ENCODE results near the gene TRIM26.

Gene TRIM26

DNA sequence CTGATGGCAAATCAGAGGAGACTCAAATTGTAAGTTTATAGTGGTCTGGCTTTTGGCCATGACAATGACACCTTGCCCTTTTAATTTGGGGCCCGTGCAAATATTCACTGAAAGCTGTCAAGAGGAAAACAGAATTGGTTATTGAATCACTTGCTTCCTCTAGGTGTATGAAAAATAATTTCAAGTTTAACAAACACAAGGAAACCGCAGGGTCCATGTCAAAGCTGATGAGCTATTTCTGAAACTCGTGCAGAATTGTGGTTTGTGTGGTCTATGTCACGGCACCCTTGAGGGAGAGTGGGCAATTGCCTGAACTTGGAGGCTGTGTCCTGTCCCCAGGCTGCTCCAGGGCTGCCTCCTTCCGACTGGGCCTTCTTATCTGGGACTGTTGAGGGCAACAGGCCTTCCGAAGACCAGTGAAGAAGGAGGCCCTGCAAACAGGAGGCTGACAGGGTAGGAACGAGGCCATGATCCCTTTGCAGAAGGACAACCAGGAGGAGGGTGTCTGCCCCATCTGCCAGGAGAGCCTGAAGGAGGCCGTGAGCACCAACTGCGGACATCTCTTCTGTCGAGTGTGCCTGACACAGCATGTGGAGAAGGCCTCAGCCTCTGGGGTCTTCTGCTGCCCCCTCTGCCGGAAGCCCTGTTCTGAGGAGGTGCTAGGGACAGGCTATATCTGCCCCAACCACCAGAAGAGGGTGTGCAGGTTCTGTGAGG lies 76.5 kb downstream of the TRIM26 start:
- no peak for DNase-seq (ENCODE audit: extremely low read depth, low read depth)
- TF ChIP-seq, protein P1, sequence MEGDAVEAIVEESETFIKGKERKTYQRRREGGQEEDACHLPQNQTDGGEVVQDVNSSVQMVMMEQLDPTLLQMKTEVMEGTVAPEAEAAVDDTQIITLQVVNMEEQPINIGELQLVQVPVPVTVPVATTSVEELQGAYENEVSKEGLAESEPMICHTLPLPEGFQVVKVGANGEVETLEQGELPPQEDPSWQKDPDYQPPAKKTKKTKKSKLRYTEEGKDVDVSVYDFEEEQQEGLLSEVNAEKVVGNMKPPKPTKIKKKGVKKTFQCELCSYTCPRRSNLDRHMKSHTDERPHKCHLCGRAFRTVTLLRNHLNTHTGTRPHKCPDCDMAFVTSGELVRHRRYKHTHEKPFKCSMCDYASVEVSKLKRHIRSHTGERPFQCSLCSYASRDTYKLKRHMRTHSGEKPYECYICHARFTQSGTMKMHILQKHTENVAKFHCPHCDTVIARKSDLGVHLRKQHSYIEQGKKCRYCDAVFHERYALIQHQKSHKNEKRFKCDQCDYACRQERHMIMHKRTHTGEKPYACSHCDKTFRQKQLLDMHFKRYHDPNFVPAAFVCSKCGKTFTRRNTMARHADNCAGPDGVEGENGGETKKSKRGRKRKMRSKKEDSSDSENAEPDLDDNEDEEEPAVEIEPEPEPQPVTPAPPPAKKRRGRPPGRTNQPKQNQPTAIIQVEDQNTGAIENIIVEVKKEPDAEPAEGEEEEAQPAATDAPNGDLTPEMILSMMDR (IDR thresholded peaks at IDR 0.05; ENCODE audit: low read depth, low read length): no peak

DNA sequence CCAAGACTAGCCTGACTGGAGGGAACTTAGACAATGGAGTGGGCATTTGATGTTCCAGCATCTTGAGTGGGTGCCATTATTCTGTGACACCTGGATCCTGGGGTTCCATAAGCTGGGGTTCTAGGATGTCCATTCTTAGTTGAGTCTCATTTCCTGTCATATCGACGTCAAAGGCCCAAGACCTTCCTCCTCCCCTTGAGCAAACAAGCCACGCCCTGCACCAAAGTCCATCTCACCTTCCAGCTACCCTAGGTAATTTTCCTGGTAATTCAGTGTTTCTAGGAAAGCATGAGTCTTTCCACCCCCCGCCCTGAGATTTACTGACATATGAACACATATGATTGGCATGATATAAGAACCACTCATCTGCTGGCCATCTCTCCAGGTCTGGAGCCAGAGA lies 77.4 kb downstream of the TRIM26 start, which contains the start of gene TRIM40:
TRIM40 (plus strand) TSS at position 384 of the 400 bp plus-strand sequence. CDS start 897 bp downstream, outside the sequence.
- DNase-seq (ENCODE audit: extremely low read depth, low read depth): no peak
- TF ChIP-seq, protein P1 (IDR thresholded peaks at IDR 0.05; ENCODE audit: low read depth, low read length): no peak

DNA sequence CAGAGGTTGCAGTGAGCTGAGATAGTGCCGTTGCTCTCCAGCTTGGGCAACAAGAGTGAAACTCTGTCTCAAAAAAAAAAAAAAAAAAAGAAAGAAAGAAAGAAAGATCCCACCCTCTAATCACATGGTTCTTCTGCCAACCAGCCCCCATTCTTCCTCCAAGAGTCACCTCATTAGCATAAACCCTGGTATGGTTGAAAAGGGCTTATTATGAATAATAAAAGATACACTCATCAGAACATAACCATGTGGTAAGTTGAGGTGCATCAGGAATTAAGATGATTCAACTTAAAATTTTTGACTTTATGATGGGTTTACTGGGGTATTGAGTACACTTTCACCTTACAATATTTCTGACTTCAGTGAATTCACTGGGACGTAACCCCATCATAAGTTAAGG lies 78.1 kb downstream of the TRIM26 start:
- TF ChIP-seq, protein P1 (IDR thresholded peaks at IDR 0.05; ENCODE audit: low read depth, low read length): no peak
- DNase-seq (ENCODE audit: extremely low read depth, low read depth): no peak

Measured in AG09319 (cell line).